ENCODE measurements around the gene CSF2RB. TPM values are rescaled to one million over a fixed set of nuclear protein-coding genes. Genes with fewer than 3 reads are reported as not detected.

Gene CSF2RB
- total RNA-seq, 4 donors from 2014 or later = 1.2 to 9.7 (median 6.0) TPM

- DNase-seq = no peak
- Histone ChIP-seq H3K4me3 (no peak overlapping the region), H3K4me1 (no peaks in the 10 kb centered on the region), H3K9me3 (no peaks in the 10 kb centered on the region), H3K27ac (no peak overlapping the region), H3K27me3 (no peaks in the 10 kb centered on the region), H3K36me3 (no peaks in the 10 kb centered on the region)
- intact Hi-C loops (cut with DNase I; ENCODE audit: low total_unique reads) = no loop called here
- in situ Hi-C loops (cut with MboI; ENCODE audit: low pct_ligation_motif_present in 1 of 4, low pct_unique_long_range_greater_than_20kb in 1 of 4, low sequenced_read_pairs in 3 of 4) = no loop called here
- no peak for TF ChIP-seq EP300 (IDR thresholded peaks at IDR 0.05; ENCODE audit: low read depth)
- TF ChIP-seq POLR2A (IDR thresholded peaks at IDR 0.05) = no peak
- TF ChIP-seq POLR2AphosphoS5 (IDR thresholded peaks at IDR 0.05) = no peak
- TF ChIP-seq CTCF (IDR thresholded peaks at IDR 0.05) = no peak
- WGBS, 2 donors (ENCODE audit: low coverage in 1 of 2) = 49 to 65% methylated on average over 6 to 9 of the region's 9 CpGs
Measured at GRCh38 chr22:36948273-36949225, 35.1 kb downstream of the CSF2RB start.

- TF ChIP-seq POLR2A (IDR thresholded peaks at IDR 0.05) (no peak), CTCF (IDR thresholded peaks at IDR 0.05) (no peak), POLR2AphosphoS5 (IDR thresholded peaks at IDR 0.05) (no peak)
- in situ Hi-C loops (cut with MboI; ENCODE audit: low pct_ligation_motif_present in 1 of 4, low pct_unique_long_range_greater_than_20kb in 1 of 4, low sequenced_read_pairs in 3 of 4) (no loop called here), intact Hi-C loops (cut with DNase I; ENCODE audit: low total_unique reads) (no loop called here)
- Histone ChIP-seq H3K27ac (no peak overlapping the region), H3K4me3 (no peak overlapping the region), H3K4me1 (no peaks in the 10 kb centered on the region), H3K9me3 (no peaks in the 10 kb centered on the region), H3K36me3 (no peaks in the 10 kb centered on the region), H3K27me3 (no peaks in the 10 kb centered on the region)
- DNase-seq = no peak
- 83 to 86% methylated on average over 9 to 16 of the region's 17 CpGs for WGBS, 2 donors (ENCODE audit: low coverage in 1 of 2)
Measured at GRCh38 chr22:36950797-36951590, 37.6 kb downstream of the CSF2RB start.

GRCh38 chr22:36951746-36952145 is 38.3 kb downstream of the CSF2RB start:
- WGBS, 2 donors (ENCODE audit: low coverage in 1 of 2) = 91 to 100% methylated on average over 1 to 7 of the region's 7 CpGs
- in situ Hi-C loops (cut with MboI; ENCODE audit: low pct_ligation_motif_present in 1 of 4, low pct_unique_long_range_greater_than_20kb in 1 of 4, low sequenced_read_pairs in 3 of 4) (no loop called here), intact Hi-C loops (cut with DNase I; ENCODE audit: low total_unique reads) (no loop called here)

More at GRCh38 chr22:36951746-36952145, 38.3 kb downstream of the CSF2RB start:
- no peaks in the 10 kb centered on the region for H3K36me3 ChIP-seq
- no peaks in the 10 kb centered on the region for H3K4me1 ChIP-seq
- H3K27me3 ChIP-seq = no peaks in the 10 kb centered on the region
- DNase-seq = no peak
- H3K9me3 ChIP-seq = no peaks in the 10 kb centered on the region
- no peak overlapping the region for H3K4me3 ChIP-seq
- no peak overlapping the region for H3K27ac ChIP-seq
- TF ChIP-seq CTCF (IDR thresholded peaks at IDR 0.05) (no peak), POLR2A (IDR thresholded peaks at IDR 0.05) (no peak), EP300 (IDR thresholded peaks at IDR 0.05; ENCODE audit: low read depth) (no peak), POLR2AphosphoS5 (IDR thresholded peaks at IDR 0.05) (no peak)
